HepG2 (cell line): ENCODE results near the gene KDM8. TPM values are rescaled to one million over a fixed set of nuclear protein-coding genes. Genes with fewer than 3 reads are reported as not detected.
A peak's percentile ranks its signal among the peaks of the same experiment; 100 is the strongest.

Source experiments
- ASH2L ChIP-seq: fragments of 300-600, 200-600 bp; sonication (generic); IDR thresholded peaks from 2 replicates; pipeline ENCODE4 v1.7.0; 2017; ENCODE audit warnings: low read depth, mild to moderate bottlenecking, moderate library complexity, mixed read lengths, low read length; ENCODE audit not compliant: insufficient read length
- BRF2 ChIP-seq: sonication (generic); formaldehyde crosslinking; IDR thresholded peaks from 2 replicates; pipeline ENCODE4 v1.8.1; 2022; ENCODE audit warnings: mild to moderate bottlenecking, missing genetic modification reagents
- DNMT3B ChIP-seq: conservative IDR thresholded peaks from 2 replicates; pipeline ENCODE4 v1.6.1; 2016; ENCODE audit warnings: missing biosample characterization, control low read depth
- ESRRA ChIP-seq: sonication (generic); formaldehyde crosslinking; IDR thresholded peaks from 2 replicates; pipeline ENCODE4 v1.5.1; 2020; ENCODE audit warnings: mild to moderate bottlenecking, low read depth, missing genetic modification reagents
- FOSL2 ChIP-seq: sonication (generic); formaldehyde crosslinking; IDR thresholded peaks from 2 replicates; pipeline ENCODE4 v1.4.0; 2020; ENCODE audit warnings: missing genetic modification reagents
- FOXA3 ChIP-seq: IDR thresholded peaks from 2 replicates; pipeline ENCODE4 v1.6.1; 2016; ENCODE audit warnings: missing genetic modification reagents, missing compliant biosample characterization
- FOXM1 ChIP-seq: sonication (generic); formaldehyde crosslinking; IDR thresholded peaks from 2 replicates; pipeline ENCODE4 v1.5.0; 2020; ENCODE audit warnings: missing genetic modification reagents
- HOXA5 ChIP-seq: sonication (generic); formaldehyde crosslinking; IDR thresholded peaks from 2 replicates; pipeline ENCODE4 v1.4.0; 2020; ENCODE audit warnings: missing genetic modification reagents
- IKZF1 ChIP-seq: fragments of 450-650 bp; IDR thresholded peaks from 2 replicates; pipeline ENCODE4 v1.7.1; 2016
- KLF13 ChIP-seq: sonication (generic); formaldehyde crosslinking; IDR thresholded peaks from 2 replicates; pipeline ENCODE4 v1.4.0; 2020; ENCODE audit warnings: mild to moderate bottlenecking, missing genetic modification reagents
- LCORL ChIP-seq, 2 experiments: fragments of 450-650 bp in 1 of 2; sonication (generic) in 1 of 2; formaldehyde crosslinking in 1 of 2; IDR thresholded peaks; 2 replicates each; pipeline versions ENCODE4 v1.5.0 to v1.6.1; 2017 to 2020; ENCODE audit warnings: antibody characterized with exemption in 1 of 2, missing genetic modification reagents in 1 of 2
- MAFF ChIP-seq: IDR thresholded peaks from 2 replicates; pipeline ENCODE4 v1.6.1; 2011; ENCODE audit warnings: low read depth, low read length, improper control_type of control experiment
- MYNN ChIP-seq: sonication (generic); formaldehyde crosslinking; IDR thresholded peaks from 2 replicates; pipeline ENCODE4 v1.4.0; 2020; ENCODE audit warnings: mild to moderate bottlenecking, low read depth, missing genetic modification reagents
- PRPF4 ChIP-seq: fragments of 200-400 bp; formaldehyde crosslinking; IDR thresholded peaks from 2 replicates; pipeline ENCODE4 v1.6.1; 2016; ENCODE audit warnings: low read length, low read depth; ENCODE audit not compliant: poor library complexity, severe bottlenecking
- RBM22 ChIP-seq: fragments of 200-400 bp; formaldehyde crosslinking; optimal IDR thresholded peaks from 2 replicates; pipeline ENCODE3; 2017; ENCODE audit warnings: mild to moderate bottlenecking, low read length, moderate library complexity
- RFX5 ChIP-seq: IDR thresholded peaks from 2 replicates; pipeline ENCODE4 v1.6.1; 2011; ENCODE audit warnings: low read depth, low read length, improper control_type of control experiment
- SNAPC2 ChIP-seq: sonication (generic); formaldehyde crosslinking; IDR thresholded peaks from 2 replicates; pipeline ENCODE4 v1.8.1; 2022; ENCODE audit warnings: mild to moderate bottlenecking, missing genetic modification reagents
- ZFP1 ChIP-seq: IDR thresholded peaks from 2 replicates; pipeline ENCODE4 v1.6.1; 2016
- ZFP82 ChIP-seq: sonication (generic); formaldehyde crosslinking; IDR thresholded peaks from 2 replicates; pipeline ENCODE4 v1.5.1; 2020; ENCODE audit warnings: mild to moderate bottlenecking, missing genetic modification reagents, borderline replicate concordance
- ZNF10 ChIP-seq: sonication (generic); formaldehyde crosslinking; IDR thresholded peaks from 2 replicates; pipeline ENCODE4 v1.4.0; 2020; ENCODE audit warnings: mild to moderate bottlenecking, low read depth, missing genetic modification reagents, borderline replicate concordance
- ZNF260 ChIP-seq: sonication (generic); formaldehyde crosslinking; IDR thresholded peaks from 2 replicates; pipeline ENCODE4 v1.4.0; 2020; ENCODE audit warnings: missing genetic modification reagents, low read depth, mild to moderate bottlenecking, borderline replicate concordance
- ZNF431 ChIP-seq: sonication (generic); formaldehyde crosslinking; IDR thresholded peaks from 2 replicates; pipeline ENCODE4 v1.9.0; 2022; ENCODE audit warnings: missing genetic modification reagents, low read depth, mild to moderate bottlenecking, borderline replicate concordance
- ZNF441 ChIP-seq: sonication (generic); formaldehyde crosslinking; IDR thresholded peaks from 2 replicates; pipeline ENCODE4 v1.7.0; 2021; ENCODE audit warnings: missing genetic modification reagents, borderline replicate concordance
- ZNF513 ChIP-seq: sonication (generic); formaldehyde crosslinking; conservative IDR thresholded peaks from 2 replicates; pipeline ENCODE4 v1.5.0; 2020; ENCODE audit warnings: missing genetic modification reagents
- ZNF616 ChIP-seq: sonication (generic); formaldehyde crosslinking; IDR thresholded peaks from 2 replicates; pipeline ENCODE4 v1.5.0; 2020; ENCODE audit warnings: low read depth, mild to moderate bottlenecking, missing genetic modification reagents
- ZNF619 ChIP-seq: sonication (generic); formaldehyde crosslinking; IDR thresholded peaks from 2 replicates; pipeline ENCODE4 v1.4.0; 2020; ENCODE audit warnings: mild to moderate bottlenecking, missing genetic modification reagents
- polyA plus RNA-seq, 8 experiments: library from polyadenylated mRNA; depleted of rRNA in 3 of 8; stranded (reverse) in 7 of 8; unstranded in 1 of 8; fragments of >200 nt; fragmentation: Illumina TruSeq in 4 of 8; extraction: Trizol in 4 of 8; gene quantifications; 2 replicates each; pipeline versions ENCODE4 v1.2.1 to v1.2.3, GENCODE V29; 2011 to 2016; ENCODE audit warnings: low read depth in 4 of 8, missing spikeins in 1 of 8, mixed read lengths in 1 of 8; ENCODE audit not compliant: insufficient read depth in 1 of 8
- total RNA-seq, 5 experiments: library from RNA; depleted of rRNA; stranded (reverse); fragments of >200 nt; fragmentation: Illumina TruSeq; extraction: Trizol; gene quantifications; 2 replicates each; pipeline ENCODE4 v1.2.3, GENCODE V29; 2016; ENCODE audit warnings: low read depth in 1 of 5

KDM8 gene
- total and polyA plus RNA-seq, 2 of the 13 experiments (the other 11 are each of a cell fraction or from before 2014, with no cell fraction given) = 3.3 to 8.6 TPM

- peak; percentile 37; the same call in 1 of the 2 replicates for TF ChIP-seq FOSL2 (CRISPR knock-in tag)
- no peak for TF ChIP-seq RBM22
- no peak for TF ChIP-seq ZNF260 (CRISPR knock-in tag)
- TF ChIP-seq FOXM1 (CRISPR knock-in tag) = no peak
- no peak for TF ChIP-seq BRF2 (CRISPR knock-in tag)
- TF ChIP-seq ESRRA = no peak
- no peak for TF ChIP-seq ZNF619 (CRISPR knock-in tag)
- no peak for TF ChIP-seq ASH2L
- TF ChIP-seq LCORL (IDR thresholded peaks at IDR 0.05) = no peak
- no peak; the same call in 1 of the 2 replicates for TF ChIP-seq LCORL (CRISPR knock-in tag; IDR thresholded peaks at IDR 0.05)
- TF ChIP-seq FOXA3 (CRISPR knock-in tag) = peak; percentile 28; the same call in 1 of the 2 replicates
- TF ChIP-seq ZNF616 = no peak
- TF ChIP-seq ZNF10 (CRISPR knock-in tag) = no peak
- no peak for TF ChIP-seq IKZF1
- no peak for TF ChIP-seq ZNF513 (CRISPR knock-in tag)
- TF ChIP-seq ZFP82 (CRISPR knock-in tag) = no peak
- no peak for TF ChIP-seq MAFF
- TF ChIP-seq ZFP1 (CRISPR knock-in tag) = no peak
- 0 out of 2 replicates have a peak, but pooled peaks have one; percentile 34 for TF ChIP-seq DNMT3B (CRISPR knock-in tag)
- no peak for TF ChIP-seq SNAPC2 (CRISPR knock-in tag)
- TF ChIP-seq HOXA5 (CRISPR knock-in tag) = peak; percentile 100
- no peak for TF ChIP-seq MYNN
- TF ChIP-seq KLF13 = no peak
- no peak for TF ChIP-seq ZNF441 (CRISPR knock-in tag)
- no peak for TF ChIP-seq RFX5
- TF ChIP-seq ZNF431 (CRISPR knock-in tag) = no peak
- TF ChIP-seq PRPF4 = no peak
These were observed 39.7 kb downstream of the KDM8 start (continued) for GRCh38 chr16:27242868-27243590.
